HL-60/S4 treated with phorbol 12-myristate 13-acetate at 8.2 ng/mL for 4 days and 3 days (cell line): Measurements from ENCODE around the gene FCHSD2.

ENCODE experiments used
- in situ Hi-C: fragments of 300-500 bp; cut with MboI; formaldehyde crosslinking; loops from 2 replicates; pipeline ENCODE4 v1.15.0; 2022; ENCODE audit warnings: low sequenced_read_pairs

FCHSD2 gene

GRCh38 chr11:73142128-73142377, at the start of gene FCHSD2:
FCHSD2 (minus strand) TSS chr11:73142318; CDS start chr11:73141877, 441 bp downstream.
- in situ Hi-C loops: no loop called here

- in situ Hi-C loops: no loop called here
These were observed 49.0 kb upstream of the FCHSD2 start for GRCh38 chr11:73191151-73191550.

GRCh38 chr11:73190557-73190885, 48.4 kb upstream of the FCHSD2 start:
- in situ Hi-C loops: no loop called here

GRCh38 chr11:73189723-73190556, 47.8 kb upstream of the FCHSD2 start:
- in situ Hi-C loops: loop anchor here (5.0 kb wide), 1 partner anchor 52 kb away; no protein-coding TSS in a partner anchor

- in situ Hi-C loops: loop anchor here (5.0 kb wide), 1 partner anchor 53 kb away; no protein-coding TSS in a partner anchor
These were observed 47.2 kb upstream of the FCHSD2 start for GRCh38 chr11:73189315-73189714.

GRCh38 chr11:73188301-73188700, 46.2 kb upstream of the FCHSD2 start:
- in situ Hi-C loops: loop anchor here (5.0 kb wide), 1 partner anchor 54 kb away; no protein-coding TSS in a partner anchor

GRCh38 chr11:73187854-73188253, 45.7 kb upstream of the FCHSD2 start:
- in situ Hi-C loops: loop anchor here (5.0 kb wide), 1 partner anchor 54 kb away; no protein-coding TSS in a partner anchor

- in situ Hi-C loops: loop anchor here (5.0 kb wide), 1 partner anchor 55 kb away; no protein-coding TSS in a partner anchor
These were observed 44.8 kb upstream of the FCHSD2 start for GRCh38 chr11:73186886-73187285.

- in situ Hi-C loops: loop anchor here (5.0 kb wide), 1 partner anchor 56 kb away; no protein-coding TSS in a partner anchor
These were observed 44.3 kb upstream of the FCHSD2 start for GRCh38 chr11:73186294-73186850.

GRCh38 chr11:73185680-73186293, 43.7 kb upstream of the FCHSD2 start:
- in situ Hi-C loops: loop anchor here (5.0 kb wide), 1 partner anchor 57 kb away; no protein-coding TSS in a partner anchor

- in situ Hi-C loops: loop anchor here (5.0 kb wide), 1 partner anchor 57 kb away; no protein-coding TSS in a partner anchor
These were observed 43.0 kb upstream of the FCHSD2 start for GRCh38 chr11:73184953-73185671.

GRCh38 chr11:73182824-73183321, 40.8 kb upstream of the FCHSD2 start:
- in situ Hi-C loops: no loop called here

- in situ Hi-C loops: no loop called here
These were observed 36.6 kb upstream of the FCHSD2 start for GRCh38 chr11:73178681-73179080.

GRCh38 chr11:73177778-73178539, 35.8 kb upstream of the FCHSD2 start:
- in situ Hi-C loops: no loop called here

- in situ Hi-C loops: no loop called here
These were observed 35.3 kb upstream of the FCHSD2 start for GRCh38 chr11:73177380-73177777.

- in situ Hi-C loops: no loop called here
These were observed 34.7 kb upstream of the FCHSD2 start for GRCh38 chr11:73176874-73177155.

GRCh38 chr11:73176145-73176873, 34.2 kb upstream of the FCHSD2 start:
- in situ Hi-C loops: no loop called here

GRCh38 chr11:73175551-73176144, 33.5 kb upstream of the FCHSD2 start:
- in situ Hi-C loops: no loop called here

GRCh38 chr11:73174495-73174791, 32.3 kb upstream of the FCHSD2 start:
- in situ Hi-C loops: no loop called here
